ENCODE data around the gene KCTD16.

KCTD16 gene

DNA sequence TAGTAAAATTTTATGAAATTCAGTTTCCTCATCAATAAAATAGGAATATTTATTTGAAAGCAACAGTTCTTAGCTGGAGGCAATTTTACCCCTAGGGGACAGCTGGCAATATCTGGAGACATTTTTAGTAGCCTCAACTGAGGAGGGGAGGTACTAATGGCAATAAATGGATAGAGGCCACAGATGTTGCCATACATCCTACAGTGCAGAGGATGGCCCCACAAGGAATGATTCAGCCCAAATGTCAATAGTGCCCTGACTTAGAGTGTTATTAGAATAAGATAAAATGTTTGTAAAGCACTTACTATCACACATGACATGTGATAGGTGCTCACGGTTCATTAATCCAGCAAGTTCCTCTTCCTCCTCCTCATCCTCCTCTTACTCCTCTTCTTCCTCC is 293.6 kb downstream of the KCTD16 start:
- no peak for ATAC-seq
- TF ChIP-seq RARB (CRISPR knock-in tag; IDR thresholded peaks at IDR 0.05) (no peak), ARNTL (CRISPR knock-in tag; IDR thresholded peaks at IDR 0.05; ENCODE audit: borderline replicate concordance, low read depth) (no peak), ZNF8 (CRISPR knock-in tag; IDR thresholded peaks at IDR 0.05) (no peak), ZFP30 (CRISPR knock-in tag; IDR thresholded peaks at IDR 0.05) (no peak), SNAI2 (CRISPR knock-in tag; IDR thresholded peaks at IDR 0.05) (no peak), PPARA (CRISPR knock-in tag; IDR thresholded peaks at IDR 0.05; ENCODE audit: borderline replicate concordance) (no peak), OSR1 (CRISPR knock-in tag; IDR thresholded peaks at IDR 0.05) (no peak), BACH2 (CRISPR knock-in tag; IDR thresholded peaks at IDR 0.05; ENCODE audit: borderline replicate concordance) (no peak), TOX (CRISPR knock-in tag; IDR thresholded peaks at IDR 0.05; ENCODE audit: borderline replicate concordance) (no peak), ZC3H10 (CRISPR knock-in tag; IDR thresholded peaks at IDR 0.05) (no peak), ZNF565 (CRISPR knock-in tag; conservative IDR thresholded peaks at IDR 0.05; ENCODE audit: low read depth) (no peak)
- TF ChIP-seq, protein P1, sequence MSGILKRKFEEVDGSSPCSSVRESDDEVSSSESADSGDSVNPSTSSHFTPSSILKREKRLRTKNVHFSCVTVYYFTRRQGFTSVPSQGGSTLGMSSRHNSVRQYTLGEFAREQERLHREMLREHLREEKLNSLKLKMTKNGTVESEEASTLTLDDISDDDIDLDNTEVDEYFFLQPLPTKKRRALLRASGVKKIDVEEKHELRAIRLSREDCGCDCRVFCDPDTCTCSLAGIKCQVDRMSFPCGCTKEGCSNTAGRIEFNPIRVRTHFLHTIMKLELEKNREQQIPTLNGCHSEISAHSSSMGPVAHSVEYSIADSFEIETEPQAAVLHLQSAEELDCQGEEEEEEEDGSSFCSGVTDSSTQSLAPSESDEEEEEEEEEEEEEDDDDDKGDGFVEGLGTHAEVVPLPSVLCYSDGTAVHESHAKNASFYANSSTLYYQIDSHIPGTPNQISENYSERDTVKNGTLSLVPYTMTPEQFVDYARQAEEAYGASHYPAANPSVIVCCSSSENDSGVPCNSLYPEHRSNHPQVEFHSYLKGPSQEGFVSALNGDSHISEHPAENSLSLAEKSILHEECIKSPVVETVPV (CRISPR knock-in tag; IDR thresholded peaks at IDR 0.05) = no peak
- TF ChIP-seq, protein P2, sequence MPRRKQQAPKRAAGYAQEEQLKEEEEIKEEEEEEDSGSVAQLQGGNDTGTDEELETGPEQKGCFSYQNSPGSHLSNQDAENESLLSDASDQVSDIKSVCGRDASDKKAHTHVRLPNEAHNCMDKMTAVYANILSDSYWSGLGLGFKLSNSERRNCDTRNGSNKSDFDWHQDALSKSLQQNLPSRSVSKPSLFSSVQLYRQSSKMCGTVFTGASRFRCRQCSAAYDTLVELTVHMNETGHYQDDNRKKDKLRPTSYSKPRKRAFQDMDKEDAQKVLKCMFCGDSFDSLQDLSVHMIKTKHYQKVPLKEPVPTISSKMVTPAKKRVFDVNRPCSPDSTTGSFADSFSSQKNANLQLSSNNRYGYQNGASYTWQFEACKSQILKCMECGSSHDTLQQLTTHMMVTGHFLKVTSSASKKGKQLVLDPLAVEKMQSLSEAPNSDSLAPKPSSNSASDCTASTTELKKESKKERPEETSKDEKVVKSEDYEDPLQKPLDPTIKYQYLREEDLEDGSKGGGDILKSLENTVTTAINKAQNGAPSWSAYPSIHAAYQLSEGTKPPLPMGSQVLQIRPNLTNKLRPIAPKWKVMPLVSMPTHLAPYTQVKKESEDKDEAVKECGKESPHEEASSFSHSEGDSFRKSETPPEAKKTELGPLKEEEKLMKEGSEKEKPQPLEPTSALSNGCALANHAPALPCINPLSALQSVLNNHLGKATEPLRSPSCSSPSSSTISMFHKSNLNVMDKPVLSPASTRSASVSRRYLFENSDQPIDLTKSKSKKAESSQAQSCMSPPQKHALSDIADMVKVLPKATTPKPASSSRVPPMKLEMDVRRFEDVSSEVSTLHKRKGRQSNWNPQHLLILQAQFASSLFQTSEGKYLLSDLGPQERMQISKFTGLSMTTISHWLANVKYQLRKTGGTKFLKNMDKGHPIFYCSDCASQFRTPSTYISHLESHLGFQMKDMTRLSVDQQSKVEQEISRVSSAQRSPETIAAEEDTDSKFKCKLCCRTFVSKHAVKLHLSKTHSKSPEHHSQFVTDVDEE (CRISPR knock-in tag; IDR thresholded peaks at IDR 0.05) = no peak
- TF ChIP-seq, protein P3, sequence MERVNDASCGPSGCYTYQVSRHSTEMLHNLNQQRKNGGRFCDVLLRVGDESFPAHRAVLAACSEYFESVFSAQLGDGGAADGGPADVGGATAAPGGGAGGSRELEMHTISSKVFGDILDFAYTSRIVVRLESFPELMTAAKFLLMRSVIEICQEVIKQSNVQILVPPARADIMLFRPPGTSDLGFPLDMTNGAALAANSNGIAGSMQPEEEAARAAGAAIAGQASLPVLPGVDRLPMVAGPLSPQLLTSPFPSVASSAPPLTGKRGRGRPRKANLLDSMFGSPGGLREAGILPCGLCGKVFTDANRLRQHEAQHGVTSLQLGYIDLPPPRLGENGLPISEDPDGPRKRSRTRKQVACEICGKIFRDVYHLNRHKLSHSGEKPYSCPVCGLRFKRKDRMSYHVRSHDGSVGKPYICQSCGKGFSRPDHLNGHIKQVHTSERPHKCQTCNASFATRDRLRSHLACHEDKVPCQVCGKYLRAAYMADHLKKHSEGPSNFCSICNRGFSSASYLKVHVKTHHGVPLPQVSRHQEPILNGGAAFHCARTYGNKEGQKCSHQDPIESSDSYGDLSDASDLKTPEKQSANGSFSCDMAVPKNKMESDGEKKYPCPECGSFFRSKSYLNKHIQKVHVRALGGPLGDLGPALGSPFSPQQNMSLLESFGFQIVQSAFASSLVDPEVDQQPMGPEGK (CRISPR knock-in tag; IDR thresholded peaks at IDR 0.05; ENCODE audit: borderline replicate concordance) = no peak

DNA sequence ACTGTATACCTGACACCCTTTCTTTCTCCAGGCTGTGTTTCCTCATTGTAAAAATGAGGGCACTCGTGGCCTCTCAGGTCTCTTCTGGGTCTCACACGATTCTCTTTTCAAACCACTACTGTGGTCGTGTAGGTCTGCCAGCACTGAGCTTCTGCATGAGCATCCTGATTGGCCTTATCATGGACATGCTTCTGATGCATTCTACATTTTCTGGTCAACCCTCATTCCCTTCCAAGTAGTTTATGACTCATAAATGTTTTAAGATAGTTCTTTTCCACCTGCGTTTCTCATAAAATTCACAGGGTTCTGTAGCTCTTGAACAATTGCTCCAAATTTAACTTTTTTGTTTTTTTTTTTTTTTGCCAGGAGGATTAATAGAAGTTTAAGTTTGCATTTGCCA is 294.8 kb downstream of the KCTD16 start:
- ATAC-seq = no peak

DNA sequence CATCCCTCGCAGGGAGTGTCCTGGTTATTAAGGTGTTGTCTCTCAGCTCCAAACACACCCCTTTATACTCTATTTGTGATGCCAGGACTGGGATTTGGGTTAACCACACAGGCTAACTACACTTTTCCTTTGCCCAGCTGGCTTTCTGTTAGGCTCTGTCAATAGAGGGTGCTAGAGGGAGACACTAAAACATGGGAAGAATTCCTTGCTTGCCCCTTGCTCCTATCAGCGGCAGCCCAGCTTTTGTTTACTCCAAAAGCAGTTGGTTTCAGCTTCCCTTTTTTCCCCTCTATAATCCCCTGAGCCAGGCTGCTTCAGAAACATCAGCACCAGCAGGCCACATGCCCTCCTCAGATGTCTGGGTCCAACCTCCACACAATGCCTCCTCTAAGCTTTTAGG is 297.1 kb downstream of the KCTD16 start:
- peak; percentile 91 for ATAC-seq

More for the DNA sequence above, 294.8 kb downstream of the KCTD16 start:
- no peak for TF ChIP-seq OSR1 (CRISPR knock-in tag; IDR thresholded peaks at IDR 0.05)
- no peak for TF ChIP-seq GLIS3 (CRISPR knock-in tag; IDR thresholded peaks at IDR 0.05)
- TF ChIP-seq ZFP3 (CRISPR knock-in tag; IDR thresholded peaks at IDR 0.05) = no peak
- TF ChIP-seq ZNF70 (CRISPR knock-in tag; IDR thresholded peaks at IDR 0.05) = no peak
- TF ChIP-seq ZNF8 (CRISPR knock-in tag; IDR thresholded peaks at IDR 0.05) = no peak

DNA sequence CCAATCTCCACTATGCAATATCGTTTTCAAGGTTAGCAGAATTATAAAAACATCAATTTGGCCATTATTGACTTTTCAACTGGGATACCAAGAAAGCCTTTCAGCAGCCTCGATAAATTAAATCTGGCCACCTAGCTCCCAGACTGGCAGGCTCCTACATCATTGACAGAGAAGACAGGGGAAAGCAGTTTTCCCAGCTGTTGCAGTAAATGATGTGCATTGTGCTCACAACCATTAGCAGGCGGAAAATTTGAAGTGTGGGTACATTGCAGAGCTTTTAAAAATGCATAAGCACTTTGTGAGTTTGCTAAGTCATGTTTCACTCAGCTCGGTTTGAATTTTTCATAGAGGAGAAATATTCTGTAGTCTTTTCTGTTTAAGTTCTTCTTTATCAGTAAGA is 297.9 kb downstream of the KCTD16 start:
- no peak for ATAC-seq
- TF ChIP-seq ISL1 (CRISPR knock-in tag; IDR thresholded peaks at IDR 0.05) (peak; percentile 15; the same call in 1 of the 2 replicates), ZNF565 (CRISPR knock-in tag; conservative IDR thresholded peaks at IDR 0.05; ENCODE audit: low read depth) (no peak)

More for the DNA sequence above, 297.1 kb downstream of the KCTD16 start:
- no peak for TF ChIP-seq OSR1 (CRISPR knock-in tag; IDR thresholded peaks at IDR 0.05)
- no peak for TF ChIP-seq ZFP30 (CRISPR knock-in tag; IDR thresholded peaks at IDR 0.05)
- no peak for TF ChIP-seq BACH2 (CRISPR knock-in tag; IDR thresholded peaks at IDR 0.05; ENCODE audit: borderline replicate concordance)
- TF ChIP-seq ZFP3 (CRISPR knock-in tag; IDR thresholded peaks at IDR 0.05) = no peak
- TF ChIP-seq, protein P1 (CRISPR knock-in tag; IDR thresholded peaks at IDR 0.05) = no peak

DNA sequence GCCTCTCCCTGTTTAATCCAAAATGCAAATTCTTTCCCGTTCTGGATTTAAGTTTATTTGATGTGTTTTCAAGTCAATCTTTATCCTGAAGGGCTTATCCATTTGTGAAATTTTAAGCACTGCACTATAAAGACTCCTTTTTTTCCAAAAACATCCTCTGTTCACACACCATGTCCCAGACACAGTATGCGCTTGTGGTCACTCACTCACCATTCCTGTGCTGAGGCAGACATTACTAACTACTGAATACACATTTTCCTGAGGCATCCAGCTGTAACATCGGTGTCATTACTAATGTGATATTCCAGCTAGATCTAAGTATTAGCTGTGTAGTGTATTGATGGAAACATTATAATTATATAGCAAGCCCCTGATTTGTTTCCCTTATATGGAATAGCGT is 298.4 kb downstream of the KCTD16 start:
- TF ChIP-seq ESRRG (CRISPR knock-in tag; IDR thresholded peaks at IDR 0.05) = no peak
- TF ChIP-seq, protein P3 (CRISPR knock-in tag; IDR thresholded peaks at IDR 0.05; ENCODE audit: borderline replicate concordance) = no peak
- ATAC-seq = no peak
